OCI-LY7 (cell line): ENCODE measurements around the gene KIF13A.

Source experiments
- CTCF ChIP-seq: fragments of 200-600 bp; sonication (generic); conservative IDR thresholded peaks from 2 replicates; pipeline ENCODE4 v1.5.1; 2014; ENCODE audit warnings: mild to moderate bottlenecking, antibody characterized with exemption, low read length, moderate library complexity, mixed read lengths
- EZH2phosphoT487 ChIP-seq: fragments of 200-600 bp; sonication (generic); IDR thresholded peaks from 2 replicates; pipeline ENCODE4 v1.6.1; 2018; ENCODE audit warnings: low read depth, borderline replicate concordance, mild to moderate bottlenecking, mixed run types, antibody characterized with exemption, low read length, moderate library complexity, mixed read lengths

GRCh38 chr6:17914651-17915050 lies 72.8 kb downstream of the KIF13A start:
- TF ChIP-seq CTCF (no peak), EZH2phosphoT487 (no peak)
